Measurements from ENCODE around the gene WNT7B.

Gene WNT7B

GRCh38 chr22:45971408-45972028 is 5.4 kb downstream of the WNT7B start:
- no peak for DNase-seq (ENCODE audit: low read depth, low spot score)

DNA sequence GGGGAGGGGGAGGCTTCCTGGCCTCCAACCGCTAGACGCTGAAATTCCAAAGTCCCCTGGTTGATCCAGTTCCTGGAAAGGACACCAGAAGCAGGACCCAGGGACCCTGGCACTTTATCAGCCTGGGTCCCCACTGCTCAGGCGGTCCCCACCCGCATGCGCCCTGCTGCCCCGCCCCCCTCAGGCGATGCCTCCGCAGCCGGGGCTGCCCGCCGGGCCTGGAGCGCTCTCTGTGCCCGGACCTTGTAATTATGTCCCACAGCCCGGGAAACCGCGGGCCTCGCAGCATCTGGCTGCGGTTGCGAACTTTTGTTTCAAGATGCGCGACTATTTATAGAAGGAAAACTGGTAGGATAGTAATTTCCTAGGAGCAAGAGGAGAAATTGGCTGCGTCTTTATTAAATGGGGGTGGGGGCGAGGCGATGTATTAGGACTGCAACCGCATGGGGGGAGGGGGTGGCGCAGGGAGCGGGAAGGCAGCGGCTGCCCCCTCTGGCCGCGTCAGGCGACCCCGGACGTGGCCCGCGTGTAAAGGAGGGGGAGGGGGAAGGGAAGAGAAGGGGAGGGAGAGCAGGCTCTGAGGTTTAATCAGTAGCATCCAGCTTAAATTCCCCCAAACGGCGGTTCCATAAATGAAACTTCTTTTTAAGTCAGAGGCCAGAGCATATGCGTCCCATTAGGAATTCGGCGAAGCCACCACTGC is 6.1 kb downstream of the WNT7B start:
- DNase-seq (ENCODE audit: low read depth, low spot score), result no peak

GRCh38 chr22:45969801-45970470 is 7.0 kb downstream of the WNT7B start:
- DNase-seq (ENCODE audit: low read depth, low spot score), result no peak

- no peak for DNase-seq (ENCODE audit: low read depth, low spot score)
Observed at GRCh38 chr22:45969414-45969799, 7.6 kb downstream of the WNT7B start.

- DNase-seq (ENCODE audit: low read depth, low spot score), result no peak
Observed at GRCh38 chr22:45968751-45969413, 8.1 kb downstream of the WNT7B start.

DNA sequence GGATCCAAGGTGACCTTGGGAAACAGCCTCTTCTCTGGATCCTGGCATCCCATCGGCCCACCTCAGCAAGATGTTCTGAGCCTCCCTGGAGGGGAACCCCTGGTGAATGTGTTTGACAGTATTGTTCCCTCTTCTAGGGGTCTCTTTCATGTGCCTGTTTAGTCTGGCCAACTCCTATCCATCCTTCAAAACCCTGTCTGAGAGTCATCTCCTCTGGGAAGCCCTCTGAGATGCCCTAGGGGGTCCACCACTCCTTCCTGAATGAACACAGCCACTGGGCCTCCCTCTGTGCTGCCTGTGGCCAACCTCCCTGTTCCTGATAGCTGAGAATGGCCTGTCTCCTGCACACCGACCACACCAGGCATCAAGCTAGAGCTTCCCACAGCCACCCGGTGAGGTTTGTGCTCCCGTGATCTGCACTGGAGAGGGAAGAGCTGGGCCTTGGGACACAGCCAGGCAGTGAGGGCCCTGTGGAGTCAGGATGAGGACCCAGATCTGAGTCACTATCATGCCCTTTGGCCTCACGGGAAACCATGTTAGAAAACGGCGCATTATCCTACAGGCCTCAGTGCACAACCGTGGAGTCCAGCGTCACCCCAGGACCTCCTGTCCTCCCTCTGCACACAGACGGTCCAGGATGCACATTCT is 8.8 kb downstream of the WNT7B start:
- no peak for DNase-seq (ENCODE audit: low read depth, low spot score)

DNA sequence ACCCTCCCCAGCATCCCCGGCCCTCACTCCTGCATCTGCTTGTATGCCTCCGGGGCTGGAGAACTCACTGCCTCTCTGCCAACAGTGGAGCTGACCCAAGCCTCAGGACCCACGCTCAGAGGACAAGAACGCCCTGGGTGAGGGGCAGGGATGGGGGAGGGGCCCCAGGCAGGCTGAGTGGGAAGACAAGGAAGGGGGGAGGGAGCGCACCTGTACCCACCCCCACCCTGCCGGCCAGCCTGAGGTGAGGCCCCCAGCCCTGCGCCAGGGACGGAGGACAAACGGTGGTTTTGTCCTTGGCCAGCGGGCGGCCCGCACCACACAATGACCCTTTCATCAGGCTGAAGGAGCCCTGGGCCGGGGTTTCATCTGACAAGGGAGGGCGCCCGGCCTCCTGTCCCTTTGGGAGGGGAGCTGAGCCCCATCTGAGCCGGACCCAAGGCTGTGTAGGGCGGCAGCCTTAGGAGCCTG is 10.0 kb downstream of the WNT7B start:
- no peak for DNase-seq (ENCODE audit: low read depth, low spot score)

GRCh38 chr22:45966320-45966894 is 10.6 kb downstream of the WNT7B start:
- no peak for DNase-seq (ENCODE audit: low read depth, low spot score)

DNA sequence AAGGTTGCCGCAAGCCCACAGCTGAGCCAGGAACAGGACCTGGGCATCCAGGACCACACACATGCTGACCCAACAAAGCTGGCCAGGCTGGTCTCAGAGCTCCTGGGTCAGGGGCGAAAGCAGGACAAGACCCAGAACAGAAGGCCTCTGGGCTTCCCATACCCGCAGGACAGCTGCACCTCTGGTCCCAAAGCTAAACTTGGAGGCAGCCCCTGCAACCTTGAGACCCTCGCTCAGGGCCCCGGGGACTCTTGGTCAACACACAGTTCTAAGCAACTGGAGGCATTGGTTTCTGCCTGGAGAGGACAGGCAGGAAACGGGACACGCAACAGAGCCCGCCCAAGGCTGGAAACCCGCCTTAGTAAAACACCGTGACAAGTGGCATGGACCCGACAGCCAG is 11.4 kb downstream of the WNT7B start:
- DNase-seq (ENCODE audit: low read depth, low spot score), result no peak

- DNase-seq (ENCODE audit: low read depth, low spot score), result no peak
Observed at GRCh38 chr22:45964926-45965527, 11.9 kb downstream of the WNT7B start.

GRCh38 chr22:45964372-45964771 is 12.6 kb downstream of the WNT7B start:
- DNase-seq (ENCODE audit: low read depth, low spot score), result no peak

DNA sequence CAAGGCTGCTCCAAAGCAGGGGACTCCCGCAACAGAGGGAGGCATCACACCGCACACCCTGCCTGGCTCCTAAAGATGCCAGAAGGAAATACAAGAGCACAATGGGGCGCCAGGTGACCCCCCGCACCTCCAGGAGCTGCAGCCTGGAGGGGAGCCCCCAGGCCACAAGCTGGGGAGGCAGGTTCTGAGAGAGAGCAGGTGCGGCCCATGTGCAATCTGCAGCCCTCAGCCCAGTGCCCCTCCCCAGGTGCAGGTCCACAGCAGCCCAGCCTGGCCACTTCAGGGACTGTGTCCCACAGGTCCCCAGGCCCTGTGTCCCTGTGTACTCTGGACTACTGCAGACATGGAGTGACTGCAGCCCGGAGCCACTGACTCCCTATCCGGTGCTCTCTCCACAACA is 13.1 kb downstream of the WNT7B start:
- DNase-seq (ENCODE audit: low read depth, low spot score), result no peak

DNA sequence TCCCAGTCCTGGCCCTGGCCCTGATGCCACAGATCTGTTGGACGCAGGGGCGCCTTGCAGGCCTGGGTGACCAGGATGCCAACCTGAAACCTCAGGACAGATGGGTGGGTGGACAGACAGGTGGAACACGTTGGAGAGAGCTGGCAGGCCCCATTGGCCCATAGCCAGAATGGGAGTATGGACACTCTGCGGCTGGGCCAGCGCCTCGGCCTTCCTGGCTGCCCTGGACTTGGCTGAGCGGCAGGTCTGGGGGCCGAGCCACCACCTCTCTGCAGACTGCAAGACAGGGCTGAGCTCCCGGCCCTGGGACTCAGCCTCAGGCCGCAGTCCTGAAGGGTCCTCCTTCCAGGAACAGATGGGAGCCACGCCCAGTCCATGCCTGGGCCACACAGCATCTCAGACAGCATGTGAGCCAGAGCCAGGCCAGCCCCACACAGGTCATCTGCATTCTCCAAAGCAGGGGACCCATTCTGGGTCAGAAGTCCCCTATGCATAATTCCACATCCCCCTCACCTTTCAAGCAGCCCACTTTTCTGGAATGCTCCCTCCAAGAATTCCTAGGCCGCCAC is 14.1 kb downstream of the WNT7B start:
- DNase-seq (ENCODE audit: low read depth, low spot score), result no peak

GRCh38 chr22:45962434-45962718 is 14.6 kb downstream of the WNT7B start:
- DNase-seq (ENCODE audit: low read depth, low spot score), result no peak

- no peak for DNase-seq (ENCODE audit: low read depth, low spot score)
Observed at GRCh38 chr22:45961679-45962433, 15.1 kb downstream of the WNT7B start.

GRCh38 chr22:45960477-45961386 is 16.2 kb downstream of the WNT7B start:
- no peak for DNase-seq (ENCODE audit: low read depth, low spot score)

DNA sequence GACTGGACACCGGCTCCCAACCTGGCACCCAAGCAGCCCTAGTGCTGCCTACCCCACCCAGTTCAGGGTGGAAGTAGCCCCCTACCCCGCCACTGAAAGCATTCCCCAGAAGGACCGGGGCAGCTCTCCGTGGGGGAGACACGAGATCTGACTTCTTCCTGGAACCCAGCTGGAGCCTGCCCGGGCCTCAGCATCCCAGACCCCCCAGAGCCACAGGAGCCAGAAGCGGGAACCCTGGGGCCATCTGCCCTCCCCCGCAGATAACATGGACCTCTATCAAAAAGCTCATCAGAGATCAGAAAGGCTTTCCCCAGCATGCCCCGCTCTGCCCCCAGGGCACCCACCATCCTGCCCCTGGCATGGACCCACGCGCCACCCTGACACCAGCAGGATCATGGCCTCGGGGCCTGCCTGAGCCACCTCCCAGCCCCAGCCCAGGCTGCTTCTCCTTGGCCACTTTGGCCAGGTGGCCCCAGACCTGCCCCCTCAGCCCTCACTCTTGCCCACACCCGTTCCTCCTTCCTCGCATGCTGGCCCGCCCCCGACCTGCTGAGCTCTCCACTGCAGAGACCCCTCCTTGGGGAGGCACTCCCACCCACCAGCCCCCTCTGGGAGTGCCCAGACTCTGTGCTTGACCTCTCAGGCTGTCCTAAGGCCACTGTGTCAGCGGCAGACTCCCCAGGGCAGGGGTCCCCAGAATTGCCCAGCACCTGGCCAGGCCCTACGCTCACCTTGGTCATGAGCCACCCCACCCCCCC is 17.1 kb downstream of the WNT7B start:
- no peak for DNase-seq (ENCODE audit: low read depth, low spot score)

GRCh38 chr22:45958971-45959370 is 18.0 kb downstream of the WNT7B start:
- no peak for DNase-seq (ENCODE audit: low read depth, low spot score)
